Activated T-cell treated with anti-CD3 and anti-CD28 coated beads, Interleukin-2, amount 50 U/mL, for 24 hours (primary cell): ENCODE results near the gene NMNAT2.
"Not testable (repeated sequence)": the region's sequence is repeated elsewhere in the genome, so short reads cannot be mapped to it uniquely, and the experiment has no call there.

Experiments
- DNase-seq: peaks from one replicate; pipeline ENCODE4 v3.0.0-alpha.2; 2020
- H3K27ac Mint-ChIP-seq: 2 replicates; pipeline ENCODE4 v1.8.0; 2020; ENCODE audit warnings: mild to moderate bottlenecking, mixed read lengths
- H3K27me3 Mint-ChIP-seq: 2 replicates; pipeline ENCODE4 v1.8.0; 2020; ENCODE audit warnings: mixed read lengths
- H3K36me3 Mint-ChIP-seq: 2 replicates; pipeline ENCODE4 v1.8.0; 2020; ENCODE audit warnings: low read depth, mixed read lengths
- H3K4me1 Mint-ChIP-seq: 2 replicates; pipeline ENCODE4 v1.8.0; 2020; ENCODE audit warnings: low read depth, mixed read lengths
- H3K4me3 Mint-ChIP-seq: 2 replicates; pipeline ENCODE4 v1.8.0; 2020; ENCODE audit warnings: mild to moderate bottlenecking, moderate library complexity, mixed read lengths
- H3K9me3 Mint-ChIP-seq: 2 replicates; pipeline ENCODE4 v1.8.0; 2020; ENCODE audit warnings: mixed read lengths

Gene NMNAT2

DNA sequence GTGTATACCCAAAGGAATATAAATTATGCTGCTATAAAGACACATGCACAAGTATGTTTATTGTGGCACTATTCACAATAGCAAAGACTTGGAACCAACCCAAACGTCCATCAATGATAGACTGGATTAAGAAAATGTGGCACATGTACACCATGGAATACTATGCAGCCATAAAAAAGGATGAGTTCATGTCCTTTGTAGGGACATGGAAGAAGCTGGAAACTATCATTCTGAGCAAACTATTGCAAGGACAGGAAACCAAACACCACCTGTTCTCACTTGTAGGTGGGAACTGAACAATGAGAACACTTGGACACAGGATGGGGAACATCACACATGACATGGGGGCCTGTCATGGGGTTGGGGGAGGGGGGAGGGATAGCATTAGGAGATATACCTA is 16.6 kb downstream of the NMNAT2 start:
- not testable (repeated sequence) for H3K9me3 Mint-ChIP-seq, H3K27ac Mint-ChIP-seq, H3K4me1 Mint-ChIP-seq, DNase-seq, H3K36me3 Mint-ChIP-seq, H3K4me3 Mint-ChIP-seq
- peaks cover 52% of the 10 kb centered on the region for H3K27me3 Mint-ChIP-seq

DNA sequence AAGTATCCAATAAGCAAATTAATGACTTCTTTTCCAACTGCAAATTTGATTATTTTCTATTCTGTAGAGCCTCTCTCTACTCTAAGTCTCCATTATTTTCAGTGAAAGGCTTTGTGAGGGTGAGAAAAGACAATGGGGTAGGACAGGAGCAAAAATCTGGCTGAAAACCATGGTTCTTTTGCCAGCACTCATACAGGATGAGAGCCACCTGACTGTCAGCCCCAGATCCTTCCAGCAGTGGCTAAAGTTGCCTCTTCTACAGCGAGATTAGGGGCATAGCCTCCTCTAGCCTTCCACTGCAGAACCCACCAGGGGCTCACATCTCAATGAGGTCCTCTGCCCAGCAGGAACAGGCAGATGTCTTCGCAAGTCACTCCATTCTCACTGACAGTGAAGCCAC is 23.7 kb downstream of the NMNAT2 start:
- Mint-ChIP-seq H3K9me3 (no peaks in the 10 kb centered on the region), H3K4me1 (no peaks in the 10 kb centered on the region), H3K36me3 (no peaks in the 10 kb centered on the region), H3K4me3 (no peak overlapping the region), H3K27ac (no peak overlapping the region), H3K27me3 (peaks cover 45% of the 10 kb centered on the region)
- DNase-seq: no peak

DNA sequence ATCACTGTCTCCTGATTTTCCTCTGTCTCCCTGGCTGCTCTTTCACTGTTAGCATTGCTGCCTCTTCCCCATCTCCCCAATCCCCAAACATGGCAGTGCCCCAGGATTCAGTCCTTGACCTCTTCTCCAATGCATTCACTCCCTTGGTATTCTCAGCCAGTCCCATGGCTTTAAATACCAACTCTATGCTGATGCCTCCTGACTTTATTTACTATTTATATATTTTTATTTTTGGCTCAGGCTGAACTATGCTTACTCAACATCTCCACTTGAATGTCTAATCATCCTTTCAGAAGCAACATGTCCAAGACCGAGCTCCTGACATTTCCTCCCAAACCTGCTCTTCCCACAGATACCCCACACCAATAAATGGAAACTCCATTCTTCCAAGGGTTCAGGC is 26.3 kb downstream of the NMNAT2 start:
- Mint-ChIP-seq H3K36me3 (no peaks in the 10 kb centered on the region), H3K4me1 (no peaks in the 10 kb centered on the region), H3K27ac (no peak overlapping the region), H3K4me3 (no peak overlapping the region), H3K9me3 (no peaks in the 10 kb centered on the region), H3K27me3 (peaks cover 47% of the 10 kb centered on the region)
- DNase-seq: no peak

DNA sequence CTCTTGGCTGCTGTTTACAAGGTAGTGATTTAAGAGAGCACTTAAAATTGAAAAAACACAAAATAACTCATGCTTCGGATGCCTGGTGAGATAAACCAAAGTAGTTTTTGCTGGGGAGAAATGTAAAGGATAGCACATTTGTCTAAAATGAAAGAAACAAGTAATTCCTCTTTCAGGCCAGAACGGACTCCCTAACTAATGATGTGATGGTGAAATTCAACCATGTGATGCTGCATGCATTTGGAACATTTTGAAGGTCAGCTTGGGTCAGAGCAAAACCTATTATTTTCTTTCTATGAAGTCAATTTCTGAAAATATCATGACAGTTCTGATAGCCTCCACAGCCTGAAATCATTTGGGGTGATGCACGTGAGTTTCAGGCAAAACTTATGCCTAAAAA is 27.6 kb downstream of the NMNAT2 start:
- H3K27me3 Mint-ChIP-seq: peaks cover 42% of the 10 kb centered on the region
- no peaks in the 10 kb centered on the region for H3K9me3 Mint-ChIP-seq
- H3K27ac Mint-ChIP-seq: no peak overlapping the region
- DNase-seq: no peak
- H3K4me1 Mint-ChIP-seq: no peaks in the 10 kb centered on the region
- H3K4me3 Mint-ChIP-seq: no peak overlapping the region
- no peaks in the 10 kb centered on the region for H3K36me3 Mint-ChIP-seq

DNA sequence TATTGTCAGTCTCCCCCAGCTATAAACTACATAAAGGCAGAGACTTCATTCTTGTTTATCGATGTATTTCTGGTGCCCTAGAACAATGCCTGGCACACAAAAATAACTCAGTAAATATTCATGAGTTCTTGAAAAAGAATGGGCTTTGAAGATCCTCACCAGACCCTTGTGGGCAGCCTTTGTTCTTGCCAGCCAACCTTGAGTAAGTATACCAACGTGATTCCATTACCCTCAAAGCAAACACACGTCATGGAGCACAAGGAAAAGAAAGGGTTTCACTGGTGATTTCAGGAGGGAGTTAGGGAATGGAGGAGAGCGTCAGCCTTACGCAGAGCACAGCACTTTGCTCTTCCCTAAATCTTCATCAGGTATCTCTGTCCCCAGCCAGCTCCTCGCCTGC is 29.4 kb downstream of the NMNAT2 start:
- no peak overlapping the region for H3K4me3 Mint-ChIP-seq
- H3K9me3 Mint-ChIP-seq: no peaks in the 10 kb centered on the region
- peaks cover 26% of the 10 kb centered on the region for H3K27me3 Mint-ChIP-seq
- H3K36me3 Mint-ChIP-seq: no peaks in the 10 kb centered on the region
- no peak for DNase-seq
- H3K4me1 Mint-ChIP-seq: no peaks in the 10 kb centered on the region
- no peak overlapping the region for H3K27ac Mint-ChIP-seq

DNA sequence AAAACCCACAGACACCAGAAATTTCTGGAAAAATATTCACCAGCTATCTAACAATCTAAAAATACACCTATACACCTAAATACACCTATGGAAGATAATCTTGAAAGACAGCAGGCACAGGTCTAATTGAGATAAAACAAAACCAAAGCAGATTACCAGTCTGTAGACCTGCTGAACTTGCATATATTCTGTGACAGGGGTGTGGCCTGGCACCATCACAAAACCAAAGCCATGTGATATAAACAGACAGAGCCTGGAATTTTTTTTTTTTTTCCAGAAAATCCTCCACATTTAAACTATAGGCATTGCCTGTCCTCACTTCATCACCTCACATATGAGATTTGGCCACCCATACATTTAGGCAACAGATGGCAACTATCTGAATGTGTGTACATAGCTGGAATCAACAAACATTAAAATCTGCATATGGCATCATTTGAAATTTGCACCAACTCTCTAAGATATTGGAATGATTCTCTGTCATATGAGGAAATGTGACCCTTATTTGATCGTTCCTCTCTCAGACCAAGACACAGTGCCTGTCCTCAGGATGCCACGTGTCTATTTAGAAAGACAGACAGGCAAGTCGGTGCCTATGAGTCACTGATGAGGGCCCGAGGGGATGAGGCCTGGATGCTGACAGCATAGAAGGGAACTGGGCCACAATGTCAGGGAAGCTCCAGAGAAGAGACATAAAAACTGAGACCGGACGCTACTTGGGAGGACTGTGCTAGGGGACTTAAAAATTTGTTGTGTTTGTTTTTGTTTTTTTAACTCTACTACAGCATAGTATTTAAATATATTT is 32.6 kb downstream of the NMNAT2 start:
- H3K27me3 Mint-ChIP-seq: peaks cover 36% of the 10 kb centered on the region
- DNase-seq: no peak
- no peak overlapping the region for H3K4me3 Mint-ChIP-seq
- H3K36me3 Mint-ChIP-seq: no peaks in the 10 kb centered on the region
- no peaks in the 10 kb centered on the region for H3K4me1 Mint-ChIP-seq
- no peaks in the 10 kb centered on the region for H3K9me3 Mint-ChIP-seq
- no peak overlapping the region for H3K27ac Mint-ChIP-seq

DNA sequence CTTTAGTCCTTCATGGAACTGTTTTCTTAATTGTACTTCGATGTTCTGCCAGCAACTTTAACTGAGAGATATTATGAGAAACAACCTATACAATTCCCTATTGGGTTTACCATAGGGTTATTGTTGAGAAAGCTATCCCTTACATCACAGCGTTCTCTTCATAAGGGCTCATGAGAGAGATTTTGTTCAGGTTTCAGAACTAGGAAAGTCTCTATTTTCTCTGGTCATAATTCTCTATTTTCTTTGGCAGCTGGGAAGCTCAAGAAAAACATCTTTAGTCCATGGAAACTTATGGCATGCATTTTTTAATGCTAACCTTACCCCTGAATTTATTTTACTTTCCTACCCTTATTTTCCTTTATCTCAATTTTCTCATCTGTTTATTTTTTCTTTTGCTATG is 38.2 kb downstream of the NMNAT2 start:
- no peaks in the 10 kb centered on the region for H3K4me1 Mint-ChIP-seq
- H3K4me3 Mint-ChIP-seq: no peak overlapping the region
- H3K36me3 Mint-ChIP-seq: no peaks in the 10 kb centered on the region
- no peak for DNase-seq
- peaks cover 31% of the 10 kb centered on the region for H3K27me3 Mint-ChIP-seq
- H3K27ac Mint-ChIP-seq: no peak overlapping the region
- peaks cover 2% of the 10 kb centered on the region for H3K9me3 Mint-ChIP-seq

DNA sequence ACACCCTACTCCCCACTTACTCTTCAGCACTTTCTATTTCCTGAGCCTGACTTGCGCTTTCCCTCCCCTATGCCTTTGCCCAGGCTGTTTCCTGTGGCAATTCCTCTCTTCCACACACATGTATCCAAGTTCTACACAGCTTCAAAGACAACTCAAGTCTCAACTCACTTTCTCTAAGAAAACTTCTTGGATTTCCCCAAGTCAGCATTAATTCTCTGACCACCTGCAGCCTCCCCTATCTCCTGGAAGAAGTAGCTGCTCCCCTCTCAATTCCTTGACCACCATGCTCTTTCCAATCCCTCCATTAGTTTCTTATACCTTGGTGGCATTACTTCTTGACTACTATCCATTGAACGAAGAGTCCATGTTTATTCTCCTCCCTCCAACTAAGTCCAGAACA is 42.8 kb downstream of the NMNAT2 start:
- H3K4me3 Mint-ChIP-seq: no peak overlapping the region
- H3K27me3 Mint-ChIP-seq: peaks cover 28% of the 10 kb centered on the region
- H3K9me3 Mint-ChIP-seq: peaks cover 2% of the 10 kb centered on the region
- no peak overlapping the region for H3K27ac Mint-ChIP-seq
- no peaks in the 10 kb centered on the region for H3K4me1 Mint-ChIP-seq
- H3K36me3 Mint-ChIP-seq: no peaks in the 10 kb centered on the region
- DNase-seq: no peak

DNA sequence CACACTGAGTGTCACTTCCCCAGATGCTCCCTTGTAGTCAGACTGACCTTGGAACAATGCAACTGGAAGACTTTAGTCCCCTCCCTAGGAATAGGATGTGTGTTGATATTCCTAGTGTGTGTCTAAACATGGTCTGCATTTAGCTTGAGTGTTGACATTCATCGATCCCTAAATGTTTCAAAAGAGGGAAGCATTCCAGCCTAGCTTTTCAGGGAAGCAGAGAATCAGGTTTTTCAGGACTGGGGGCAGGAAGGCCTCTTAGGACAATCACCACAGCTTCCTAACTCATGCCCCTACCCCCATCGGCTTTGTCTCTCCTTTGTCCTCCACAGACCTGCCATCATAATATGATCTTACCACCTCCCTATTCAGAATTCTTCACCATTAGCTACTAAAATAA is 43.4 kb downstream of the NMNAT2 start:
- DNase-seq: no peak
- H3K36me3 Mint-ChIP-seq: no peaks in the 10 kb centered on the region
- no peaks in the 10 kb centered on the region for H3K4me1 Mint-ChIP-seq
- peaks cover 2% of the 10 kb centered on the region for H3K9me3 Mint-ChIP-seq
- H3K27me3 Mint-ChIP-seq: peaks cover 30% of the 10 kb centered on the region
- H3K27ac Mint-ChIP-seq: no peak overlapping the region
- H3K4me3 Mint-ChIP-seq: no peak overlapping the region

DNA sequence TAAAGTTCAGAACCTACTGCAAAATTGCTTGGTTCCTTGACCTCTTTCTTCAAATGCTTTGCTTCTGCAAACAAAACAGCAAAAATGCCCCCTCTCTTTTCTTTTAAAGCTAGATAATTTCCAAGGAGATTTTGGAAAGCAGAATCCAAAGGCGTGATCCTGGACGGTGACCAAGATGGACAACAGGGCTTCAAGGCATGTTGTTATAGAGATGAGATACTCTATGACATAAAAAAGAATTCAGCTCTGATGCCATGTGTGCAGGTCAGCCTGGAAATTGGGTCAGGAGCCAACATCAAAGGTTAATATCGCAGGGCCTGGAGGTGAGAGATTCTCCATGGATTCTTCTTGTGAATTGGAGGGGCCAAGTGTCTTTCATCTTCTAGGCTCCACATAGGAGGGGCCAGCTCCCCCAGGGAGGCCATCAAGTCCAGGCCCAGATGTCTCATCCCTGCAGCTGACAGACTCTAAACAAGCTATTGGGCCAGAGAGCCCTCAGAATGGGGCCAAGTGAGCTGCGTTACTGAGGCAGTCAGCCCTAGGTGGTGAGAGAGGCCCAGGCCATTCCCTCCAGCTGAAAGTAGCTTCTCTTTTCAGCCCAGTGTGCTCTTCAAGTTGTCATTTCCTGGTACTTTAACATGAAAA is 45.5 kb downstream of the NMNAT2 start:
- H3K9me3 Mint-ChIP-seq: peaks cover 2% of the 10 kb centered on the region
- H3K4me3 Mint-ChIP-seq: no peak overlapping the region
- H3K36me3 Mint-ChIP-seq: no peaks in the 10 kb centered on the region
- no peak for DNase-seq
- no peak overlapping the region for H3K27ac Mint-ChIP-seq
- H3K27me3 Mint-ChIP-seq: peaks cover 40% of the 10 kb centered on the region
- no peaks in the 10 kb centered on the region for H3K4me1 Mint-ChIP-seq

DNA sequence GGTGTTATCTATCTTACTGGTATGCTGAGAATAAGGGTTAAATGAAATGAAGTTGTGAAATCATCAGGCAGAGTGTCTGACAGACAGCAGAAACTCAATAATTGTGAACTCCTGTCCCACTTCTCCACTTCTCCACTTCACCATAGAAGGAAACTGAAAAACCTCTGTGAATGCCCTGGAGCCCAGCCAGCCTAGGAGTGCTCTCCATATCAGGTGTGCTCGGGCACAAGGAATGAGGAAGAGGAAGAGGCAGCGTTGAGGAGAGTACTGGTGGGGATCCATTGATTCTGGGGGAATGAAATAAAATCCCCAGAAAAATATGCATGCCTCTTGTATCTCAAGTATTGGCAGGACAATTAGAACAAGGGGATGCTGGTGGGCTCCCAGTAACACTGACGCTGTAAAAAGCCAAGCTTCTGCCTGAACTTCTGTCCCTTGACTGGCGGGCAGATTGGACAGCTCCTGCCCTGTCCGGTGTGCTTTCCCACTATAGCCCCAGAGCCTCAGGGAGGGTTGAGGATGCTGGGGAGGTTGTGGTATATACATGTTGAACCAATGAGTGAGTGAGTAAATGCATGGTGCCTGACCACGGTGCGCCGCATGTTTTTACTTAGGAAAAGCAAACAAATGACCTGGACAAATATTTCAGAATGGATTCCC is 47.7 kb downstream of the NMNAT2 start:
- Mint-ChIP-seq H3K4me1 (no peaks in the 10 kb centered on the region), H3K27me3 (peaks cover 21% of the 10 kb centered on the region), H3K36me3 (no peaks in the 10 kb centered on the region), H3K4me3 (no peak overlapping the region), H3K9me3 (no peaks in the 10 kb centered on the region), H3K27ac (no peak overlapping the region)
- no peak for DNase-seq

DNA sequence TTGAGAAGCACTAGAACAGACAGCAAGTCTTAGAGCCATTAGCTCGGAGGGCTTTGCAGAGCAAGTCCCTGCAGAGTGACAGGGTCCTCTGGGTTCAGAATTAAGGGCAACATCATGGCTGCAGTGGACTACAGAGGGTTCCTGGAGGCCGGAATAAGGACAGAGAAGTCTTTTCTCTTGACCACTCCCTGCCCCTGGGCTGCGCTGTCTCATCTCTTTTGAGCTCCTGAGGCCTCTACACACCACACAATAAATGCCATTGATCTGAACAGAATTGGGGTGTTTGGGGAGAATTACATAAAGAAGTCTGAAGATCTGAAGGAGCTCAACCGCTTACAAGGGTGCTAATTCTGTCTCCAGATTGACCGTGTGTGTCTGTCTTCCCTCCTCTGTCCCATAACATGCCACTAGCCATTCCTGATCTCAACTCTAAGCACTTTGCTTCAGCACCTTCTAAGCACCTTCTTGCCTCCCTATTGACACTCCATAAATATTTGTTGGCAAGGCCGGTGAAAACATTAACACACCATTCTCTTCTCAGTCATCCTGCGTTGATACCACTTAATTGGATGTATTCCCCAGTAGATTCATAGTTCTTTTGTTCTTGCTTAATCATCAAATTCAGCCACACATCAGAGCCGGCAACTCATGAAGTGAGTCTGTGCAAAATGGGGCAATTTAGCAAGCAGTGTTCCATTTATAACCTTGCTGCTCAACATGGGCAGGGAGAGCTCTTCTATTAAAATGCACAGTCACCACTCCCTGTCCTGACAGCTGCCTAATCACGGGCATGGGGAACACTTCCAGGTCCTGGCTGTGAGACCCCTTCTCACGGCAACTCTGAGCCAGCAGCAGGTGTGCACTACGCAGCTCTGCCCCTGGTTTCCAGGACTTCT is 49.7 kb downstream of the NMNAT2 start:
- Mint-ChIP-seq H3K27me3 (peaks cover 20% of the 10 kb centered on the region), H3K36me3 (no peaks in the 10 kb centered on the region), H3K4me1 (no peaks in the 10 kb centered on the region), H3K4me3 (no peak overlapping the region), H3K27ac (no peak overlapping the region), H3K9me3 (no peaks in the 10 kb centered on the region)
- no peak for DNase-seq

DNA sequence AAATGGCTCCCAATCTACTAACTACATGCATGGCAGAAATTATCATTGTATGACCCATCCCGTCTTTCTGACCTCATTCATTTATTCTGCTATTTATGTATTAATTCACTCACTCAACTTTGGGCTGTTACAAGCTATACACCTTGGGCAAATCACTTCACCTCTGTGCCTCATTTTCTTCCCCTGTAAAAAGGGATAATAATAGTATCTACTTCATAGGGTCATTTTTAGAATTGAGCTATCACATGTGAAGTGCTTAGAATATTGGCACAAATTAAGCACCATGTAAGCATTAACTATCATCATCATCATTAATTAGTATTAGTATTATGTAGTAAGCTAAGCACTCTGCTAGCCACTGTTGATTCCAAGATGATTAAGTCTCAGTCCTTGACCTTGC is 52.1 kb downstream of the NMNAT2 start:
- Mint-ChIP-seq H3K27ac (no peak overlapping the region), H3K4me1 (no peaks in the 10 kb centered on the region), H3K36me3 (no peaks in the 10 kb centered on the region), H3K4me3 (no peak overlapping the region), H3K9me3 (no peaks in the 10 kb centered on the region), H3K27me3 (peaks cover 27% of the 10 kb centered on the region)
- DNase-seq: no peak

DNA sequence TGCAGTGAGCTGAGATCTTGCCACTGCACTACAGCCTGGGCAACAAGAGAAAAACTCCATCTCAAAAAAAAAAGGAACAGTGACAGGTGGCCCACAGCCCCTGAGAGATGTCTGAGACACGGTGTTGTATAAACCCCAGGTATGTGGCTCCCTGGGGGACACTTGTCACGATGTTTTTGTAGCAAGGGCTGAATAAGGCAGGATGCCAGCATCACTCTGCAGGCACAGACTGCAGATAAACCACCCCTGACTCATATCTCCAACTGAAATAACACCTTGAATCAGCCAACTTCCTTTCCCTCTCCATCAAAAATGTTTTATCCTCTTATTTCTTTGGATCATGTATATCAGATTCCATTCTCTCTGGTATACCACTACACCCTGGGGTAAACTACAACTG is 52.5 kb downstream of the NMNAT2 start:
- Mint-ChIP-seq H3K4me3 (no peak overlapping the region), H3K4me1 (no peaks in the 10 kb centered on the region), H3K27ac (no peak overlapping the region), H3K36me3 (no peaks in the 10 kb centered on the region), H3K9me3 (no peaks in the 10 kb centered on the region), H3K27me3 (peaks cover 23% of the 10 kb centered on the region)
- DNase-seq: no peak
